HCT116 (cell line): Measurements from ENCODE around the gene MACROD1. TPM values are rescaled to one million over a fixed set of nuclear protein-coding genes. Genes with fewer than 3 reads are reported as not detected.

Experiments
- ATAC-seq: fragments of 200-7000 bp; cut with Tn5 transposase; 2 replicates; pipeline ENCODE4 v1.9.1; 2020; ENCODE audit warnings: mild to moderate bottlenecking, moderate library complexity
- BruUV-seq: library from RNA; stranded (reverse); fragments of 400-500 nt; replicated peaks from 2 replicates; lab custom pipeline; 2021; lab: Mats Ljungman, UMichigan
- CTCF ChIA-PET: fragments of 300-600 bp; sonication (Branson Sonifier 250); formaldehyde crosslinking; loops from one replicate; lab custom pipeline; 2021; ENCODE audit warnings: antibody characterized with exemption; lab: Charles Lee
- POLR2A ChIA-PET: fragments of 300-600, 350-600 bp; sonication (Branson Sonifier 250); formaldehyde crosslinking; loops from one replicate; lab custom pipeline; 2021; ENCODE audit warnings: antibody characterized with exemption; lab: Charles Lee
- RAD21 ChIA-PET, 2 experiments: fragments of 300-600 bp; sonication (Branson Sonifier 250); formaldehyde crosslinking; loops; one replicate each; lab custom pipeline; 2023; ENCODE audit warnings: low total read pairs in 2 of 2; ENCODE audit not compliant: uncharacterized antibody in 2 of 2, unreplicated experiment in 2 of 2, low non-redundant PET in 1 of 2; lab: Charles Lee
- DNase-seq: peaks from one replicate; pipeline ENCODE4 v3.0.0-alpha.2; 2010; ENCODE audit warnings: low read depth, low spot score
- H2AFZ ChIP-seq: fragments of 200-600 bp; shearing (Covaris generic), sonication (generic); 2 replicates; pipeline ENCODE4 v1.6.1; 2017; ENCODE audit warnings: low read depth, mixed run types, mixed read lengths, antibody characterized with exemption, low read length; ENCODE audit not compliant: poor library complexity, severe bottlenecking
- H3K27ac ChIP-seq: 2 replicates; pipeline ENCODE4 v1.5.1; 2012; ENCODE audit warnings: low read depth, low read length
- H3K27me3 ChIP-seq: fragments of 200-600 bp; sonication (generic); 2 replicates; pipeline ENCODE4 v1.6.1; 2016; ENCODE audit warnings: mixed run types, low read length, mixed read lengths; ENCODE audit not compliant: insufficient read depth
- H3K36me3 ChIP-seq, 2 experiments: fragments of 200-500 bp in 1 of 2; fragments of 200-600 bp in 1 of 2; sonication (Bioruptor generic) in 1 of 2; sonication (generic) in 1 of 2; 2 replicates each; pipeline versions ENCODE4 v1.5.1 to v1.6.1; 2014 to 2016; ENCODE audit warnings: low read length in 2 of 2, inconsistent platforms in 1 of 2, mixed read lengths in 1 of 2, mixed run types in 1 of 2; ENCODE audit not compliant: insufficient read depth in 2 of 2, control insufficient read depth in 1 of 2
- H3K4me1 ChIP-seq, 2 experiments: fragments of 200-600 bp in 1 of 2; sonication (generic) in 1 of 2; 2 replicates each; pipeline versions ENCODE4 v1.5.1 to v1.6.1; 2012 to 2017; ENCODE audit warnings: low read length in 2 of 2, inconsistent platforms in 1 of 2, mild to moderate bottlenecking in 1 of 2, mixed read lengths in 1 of 2, mixed run types in 1 of 2, moderate library complexity in 1 of 2; ENCODE audit not compliant: insufficient read depth in 2 of 2, control insufficient read depth in 1 of 2
- H3K4me2 ChIP-seq: fragments of 200-600 bp; sonication (generic); 2 replicates; pipeline ENCODE4 v1.6.1; 2017; ENCODE audit warnings: mixed run types, low read length, mixed read lengths
- H3K4me3 ChIP-seq, 2 experiments: fragments of 200-600 bp in 1 of 2; sonication (generic) in 1 of 2; replicated peaks in 1 of 2; 2 replicates each; pipeline ENCODE4 v1.5.1; 2011 to 2016; ENCODE audit warnings: low read length in 2 of 2, control low read depth in 1 of 2, low read depth in 1 of 2, mild to moderate bottlenecking in 1 of 2, mixed read lengths in 1 of 2, mixed run types in 1 of 2
- H3K79me2 ChIP-seq: fragments of 200-600 bp; sonication (generic); 2 replicates; pipeline ENCODE4 v1.6.1; 2017; ENCODE audit warnings: mild to moderate bottlenecking, mixed run types, low read length, moderate library complexity, mixed read lengths; ENCODE audit not compliant: insufficient read depth
- H3K9ac ChIP-seq: fragments of 200-600 bp; sonication (generic); 2 replicates; pipeline ENCODE4 v1.6.1; 2016; ENCODE audit warnings: low read length, mixed read lengths
- H3K9me2 ChIP-seq: fragments of 200-600 bp; sonication (generic), shearing (Covaris generic); 2 replicates; pipeline ENCODE4 v1.6.1; 2017; ENCODE audit warnings: mixed run types, mild to moderate bottlenecking, moderate library complexity; ENCODE audit not compliant: insufficient read depth
- H3K9me3 ChIP-seq, 2 experiments: fragments of 200-500 bp in 1 of 2; fragments of 200-600 bp in 1 of 2; sonication (Bioruptor generic) in 1 of 2; sonication (generic) in 1 of 2; 2 replicates each; pipeline ENCODE4 v1.6.1; 2014 to 2017; ENCODE audit warnings: low read length in 2 of 2, mixed read lengths in 2 of 2, inconsistent platforms in 1 of 2, low read depth in 1 of 2, mild to moderate bottlenecking in 1 of 2, mixed run types in 1 of 2, moderate library complexity in 1 of 2; ENCODE audit not compliant: control insufficient read depth in 1 of 2, insufficient read depth in 1 of 2
- H4K20me1 ChIP-seq: fragments of 200-600 bp; sonication (generic), shearing (Covaris generic); 2 replicates; pipeline ENCODE4 v1.6.1; 2017; ENCODE audit warnings: mixed run types, mild to moderate bottlenecking, moderate library complexity; ENCODE audit not compliant: insufficient read depth
- CBX3 ChIP-seq: IDR thresholded peaks from 2 replicates; pipeline ENCODE4 v1.6.1; 2012; ENCODE audit warnings: low read depth
- ELF1 ChIP-seq: IDR thresholded peaks from 2 replicates; pipeline ENCODE4 v1.6.1; 2012; ENCODE audit warnings: low read depth, borderline replicate concordance
- EZH2 ChIP-seq: fragments of 200-600 bp; sonication (generic); IDR thresholded peaks from 2 replicates; pipeline ENCODE4 v1.6.1; 2017; ENCODE audit warnings: antibody characterized with exemption, mixed run types
- EZH2phosphoT487 ChIP-seq: fragments of 200-600 bp; IDR thresholded peaks from 2 replicates; pipeline ENCODE4 v1.6.1; 2018; ENCODE audit warnings: antibody characterized with exemption, borderline replicate concordance
- FOSL1 ChIP-seq: IDR thresholded peaks from 2 replicates; pipeline ENCODE4 v1.6.1; 2012; ENCODE audit warnings: low read depth
- MAX ChIP-seq: IDR thresholded peaks from 2 replicates; pipeline ENCODE4 v1.6.1; 2012
- POLR2A ChIP-seq: IDR thresholded peaks from 2 replicates; pipeline ENCODE4 v1.7.0; 2011; ENCODE audit warnings: borderline replicate concordance; ENCODE audit not compliant: insufficient read depth, insufficient read length; ENCODE audit errors: extremely low read depth
- RAD21 ChIP-seq: IDR thresholded peaks from 2 replicates; pipeline ENCODE4 v1.6.1; 2012; ENCODE audit warnings: low read depth, mild to moderate bottlenecking
- SP1 ChIP-seq: IDR thresholded peaks from 2 replicates; pipeline ENCODE4 v1.6.1; 2012; ENCODE audit warnings: low read depth
- SRF ChIP-seq: IDR thresholded peaks from 2 replicates; pipeline ENCODE4 v1.6.1; 2012; ENCODE audit warnings: low read depth
- TCF7L2 ChIP-seq: IDR thresholded peaks from 2 replicates; pipeline ENCODE4 v1.7.0; 2011; ENCODE audit warnings: borderline replicate concordance, inconsistent platforms; ENCODE audit not compliant: insufficient read depth, insufficient read length; ENCODE audit errors: extremely low read depth
- YY1 ChIP-seq: IDR thresholded peaks from 2 replicates; pipeline ENCODE4 v1.6.1; 2011; ENCODE audit warnings: low read length, low read depth, moderate library complexity, mild to moderate bottlenecking; ENCODE audit not compliant: insufficient replicate concordance; ENCODE audit errors: extremely low read depth
- ZFX ChIP-seq: fragments of 450-650 bp; IDR thresholded peaks from 2 replicates; pipeline ENCODE4 v1.6.1; 2017
- ZNF274 ChIP-seq: fragments of 200-500 bp; sonication (Bioruptor generic); IDR thresholded peaks from 2 replicates; pipeline ENCODE4 v1.6.1; 2014; ENCODE audit warnings: mild to moderate bottlenecking, low read depth, low read length, inconsistent platforms
- intact Hi-C: fragments of 100-400 bp; cut with micrococcal nuclease; formaldehyde crosslinking; loops from 2 replicates; pipeline ENCODE4 v1.10.0; 2022
- total RNA-seq: library from RNA; stranded (reverse); gene quantifications from one replicate; pipeline ENCODE4 v1.2.1, GENCODE V29; 2021; ENCODE audit not compliant: unreplicated experiment
- TF ChIP-seq, protein P1 (sequence below): IDR thresholded peaks from 2 replicates; pipeline ENCODE4 v1.6.1; 2012
- TF ChIP-seq, protein P2 (sequence below): IDR thresholded peaks from 2 replicates; pipeline ENCODE4 v1.6.1; 2012; ENCODE audit warnings: low read depth

Gene MACROD1
- total RNA-seq, 1 experiment from 2014 or later = 61.1 TPM

DNA sequence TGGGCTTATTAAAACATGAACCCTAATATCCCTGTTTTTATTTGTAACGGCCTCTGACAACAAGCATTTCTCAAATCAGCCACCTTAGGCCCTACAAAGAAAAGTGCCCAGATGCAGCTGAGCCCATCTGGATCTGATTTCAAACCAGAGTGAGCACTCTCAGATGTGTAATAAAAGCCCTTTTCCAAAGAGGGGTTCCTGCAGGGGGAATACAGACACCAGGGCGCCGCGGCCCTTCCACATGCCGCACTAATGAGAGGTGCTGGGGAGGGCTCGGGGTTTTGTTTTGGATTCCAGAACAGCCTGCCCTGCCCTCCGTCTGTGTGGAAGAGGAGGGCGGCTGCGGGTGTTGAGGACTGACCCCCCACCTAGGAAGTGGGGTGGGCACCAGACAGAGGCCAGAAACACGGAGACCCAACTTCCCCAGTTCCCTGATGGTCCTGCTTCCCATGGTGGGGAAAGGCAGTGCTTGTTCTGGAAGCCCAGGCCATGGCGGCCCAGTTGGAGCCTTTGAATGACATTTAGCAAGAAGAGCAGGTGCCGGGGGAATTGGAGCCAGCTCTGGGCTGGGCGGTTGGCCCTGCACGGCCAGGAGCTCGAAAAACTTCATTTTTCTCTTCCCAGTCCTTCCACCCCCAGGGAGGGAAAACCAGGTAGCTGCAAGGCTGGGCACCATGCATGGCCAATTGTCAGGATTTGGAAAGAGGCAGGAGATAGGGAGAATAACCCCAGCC, 63.7 kb downstream of the MACROD1 start:
- no peaks in the 10 kb centered on the region for H4K20me1 ChIP-seq
- ATAC-seq (no peak), DNase-seq (no peak)
- H3K27ac ChIP-seq = no peak overlapping the region
- no TSS peak for BruUV-seq
- CTCF ChIA-PET = no interaction called here
- no peak overlapping the region for H3K9ac ChIP-seq
- H3K36me3 ChIP-seq = no peaks in the 10 kb centered on the region
- H3K4me1 ChIP-seq = no peaks in the 10 kb centered on the region
- no peak overlapping the region for H3K4me2 ChIP-seq
- H3K4me3 ChIP-seq = no peak overlapping the region
- no peak overlapping the region for H2AFZ ChIP-seq
- RAD21 ChIA-PET = no interaction called here
- no peaks in the 10 kb centered on the region for H3K79me2 ChIP-seq
- TF ChIP-seq POLR2A = no peak
- TF ChIP-seq, protein P1, sequence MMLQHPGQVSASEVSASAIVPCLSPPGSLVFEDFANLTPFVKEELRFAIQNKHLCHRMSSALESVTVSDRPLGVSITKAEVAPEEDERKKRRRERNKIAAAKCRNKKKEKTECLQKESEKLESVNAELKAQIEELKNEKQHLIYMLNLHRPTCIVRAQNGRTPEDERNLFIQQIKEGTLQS = no peak
- TF ChIP-seq CBX3 = no peak
- TF ChIP-seq EZH2phosphoT487 = no peak
- no peak for TF ChIP-seq MAX
- no peak for TF ChIP-seq TCF7L2
- no peak for TF ChIP-seq ELF1
- no peak for TF ChIP-seq SP1
- TF ChIP-seq EZH2 = no peak
- no peak for TF ChIP-seq FOSL1
- no peak for TF ChIP-seq ZNF274
- TF ChIP-seq SRF = no peak
- TF ChIP-seq YY1 = no peak
- TF ChIP-seq, protein P2, sequence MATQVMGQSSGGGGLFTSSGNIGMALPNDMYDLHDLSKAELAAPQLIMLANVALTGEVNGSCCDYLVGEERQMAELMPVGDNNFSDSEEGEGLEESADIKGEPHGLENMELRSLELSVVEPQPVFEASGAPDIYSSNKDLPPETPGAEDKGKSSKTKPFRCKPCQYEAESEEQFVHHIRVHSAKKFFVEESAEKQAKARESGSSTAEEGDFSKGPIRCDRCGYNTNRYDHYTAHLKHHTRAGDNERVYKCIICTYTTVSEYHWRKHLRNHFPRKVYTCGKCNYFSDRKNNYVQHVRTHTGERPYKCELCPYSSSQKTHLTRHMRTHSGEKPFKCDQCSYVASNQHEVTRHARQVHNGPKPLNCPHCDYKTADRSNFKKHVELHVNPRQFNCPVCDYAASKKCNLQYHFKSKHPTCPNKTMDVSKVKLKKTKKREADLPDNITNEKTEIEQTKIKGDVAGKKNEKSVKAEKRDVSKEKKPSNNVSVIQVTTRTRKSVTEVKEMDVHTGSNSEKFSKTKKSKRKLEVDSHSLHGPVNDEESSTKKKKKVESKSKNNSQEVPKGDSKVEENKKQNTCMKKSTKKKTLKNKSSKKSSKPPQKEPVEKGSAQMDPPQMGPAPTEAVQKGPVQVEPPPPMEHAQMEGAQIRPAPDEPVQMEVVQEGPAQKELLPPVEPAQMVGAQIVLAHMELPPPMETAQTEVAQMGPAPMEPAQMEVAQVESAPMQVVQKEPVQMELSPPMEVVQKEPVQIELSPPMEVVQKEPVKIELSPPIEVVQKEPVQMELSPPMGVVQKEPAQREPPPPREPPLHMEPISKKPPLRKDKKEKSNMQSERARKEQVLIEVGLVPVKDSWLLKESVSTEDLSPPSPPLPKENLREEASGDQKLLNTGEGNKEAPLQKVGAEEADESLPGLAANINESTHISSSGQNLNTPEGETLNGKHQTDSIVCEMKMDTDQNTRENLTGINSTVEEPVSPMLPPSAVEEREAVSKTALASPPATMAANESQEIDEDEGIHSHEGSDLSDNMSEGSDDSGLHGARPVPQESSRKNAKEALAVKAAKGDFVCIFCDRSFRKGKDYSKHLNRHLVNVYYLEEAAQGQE = no peak
- no peak for TF ChIP-seq ZFX
- TF ChIP-seq RAD21 = no peak
- no peaks in the 10 kb centered on the region for H3K9me2 ChIP-seq
- POLR2A ChIA-PET = no interaction called here
- H3K27me3 ChIP-seq = no peaks in the 10 kb centered on the region
- intact Hi-C loops = loop anchor here (10.0 kb wide), 1 partner anchor 47 kb away; no protein-coding TSS in a partner anchor
- no peaks in the 10 kb centered on the region for H3K9me3 ChIP-seq
